Spleen (tissue), 7 donors: ENCODE measurements around the gene PIGV.
A peak's percentile ranks its signal among the peaks of the same experiment; 100 is the strongest.

Experiments used
- CTCF ChIP-seq, 11 experiments: fragments of 200-600 bp in 7 of 11; fragments of 450-650 bp in 4 of 11; sonication (generic) in 4 of 11; IDR thresholded peaks in 8 of 11; conservative IDR thresholded peaks in 3 of 11; 1 replicate in 7 of 11; 2 replicates in 4 of 11; pipeline versions ENCODE4 v1.4.0 to v1.8.0; 2016 to 2021; ENCODE audit warnings: antibody characterized with exemption in 11 of 11, inconsistent platforms in 4 of 11, mild to moderate bottlenecking in 1 of 11
- POLR2AphosphoS5 ChIP-seq, 3 donors: sonication (generic); formaldehyde crosslinking; IDR thresholded peaks; one replicate each; pipeline ENCODE4 v1.5.1; 2017; ENCODE audit warnings: antibody characterized with exemption in 3 of 3
- donor health status: DM: no; HTN: no; CAD: no; lungs with moderate emphysema.
- donor health status: DM: no; HTN: no; CAD: no.
- donor health status: DM: no; HTN: no; CAD: no.

- TF ChIP-seq CTCF (IDR thresholded peaks at IDR 0.05 in 8 of 11, conservative IDR thresholded peaks at IDR 0.05 in 3 of 11) = peak in 1 of 11 experiments; percentile 9
- peak in 1 of 3 donors; percentile 80 for TF ChIP-seq POLR2AphosphoS5 (IDR thresholded peaks at IDR 0.05)
Measured at GRCh38 chr1:26831546-26832248, 43.9 kb downstream of the PIGV start.
